AG04450 (cell line): Measurements from ENCODE around the gene LEFTY2. TPM values are rescaled to one million over a fixed set of nuclear protein-coding genes. Genes with fewer than 3 reads are reported as not detected.
"Not testable (repeated sequence)": the region's sequence is repeated elsewhere in the genome, so short reads cannot be mapped to it uniquely, and the experiment has no call there.

Source experiments
- CTCF ChIA-PET: fragments of 300-600, 350-600 bp; formaldehyde crosslinking; extraction: SDS; loops from one replicate; lab custom pipeline; 2022; ENCODE audit warnings: antibody characterized with exemption, inconsistent platforms; lab: Charles Lee
- POLR2A ChIA-PET: fragments of 350-600 bp; formaldehyde crosslinking; extraction: SDS; loops from one replicate; lab custom pipeline; 2021; ENCODE audit warnings: antibody characterized with exemption, inconsistent platforms; lab: Yijun Ruan, JAX
- DNase-seq: peaks from one replicate; pipeline ENCODE4 v3.0.0-alpha.2; 2011; ENCODE audit warnings: low read depth, low spot score
- H3K27ac ChIP-seq: one replicate; pipeline ENCODE4 v1.5.1; 2012; ENCODE audit warnings: low read depth, low read length, control low read depth
- H3K27me3 ChIP-seq: one replicate; pipeline ENCODE4 v1.6.0; 2012; ENCODE audit warnings: low read length; ENCODE audit not compliant: control insufficient read depth, insufficient read depth
- H3K4me3 ChIP-seq: 2 replicates; pipeline ENCODE4 v1.5.1; 2011; ENCODE audit warnings: mild to moderate bottlenecking, low read depth, low read length, control low read depth
- H3K9me3 ChIP-seq: 2 replicates; pipeline ENCODE4 v1.5.1; 2012; ENCODE audit warnings: low read length; ENCODE audit not compliant: control insufficient read depth, insufficient read depth
- CTCF ChIP-seq: IDR thresholded peaks from 2 replicates; pipeline ENCODE4 v1.5.1; 2011; ENCODE audit warnings: low read depth, low read length, control low read depth, inconsistent platforms
- polyA plus RNA-seq: library from polyadenylated mRNA; depleted of rRNA; stranded (reverse); fragments of >200 nt; gene quantifications from 2 replicates; pipeline ENCODE4 v1.2.3, GENCODE V29; 2011; rRNA removed
- small RNA-seq: library from RNA; depleted of rRNA; stranded (forward); fragments of <200 nt; gene quantifications from one replicate; pipeline ENCODE3, GENCODE V24; 2012; ENCODE audit warnings: low read depth; ENCODE audit not compliant: insufficient read length

LEFTY2 gene
- polyA plus RNA-seq, 1 experiment = not detected

- POLR2A ChIA-PET = interaction anchor here (0.6 kb wide), 1 partner anchor 289 kb away, joined by 5 read pairs; no protein-coding TSS in a partner anchor
- H3K27ac ChIP-seq = no peak overlapping the region
- no peaks in the 10 kb centered on the region; the same call in 1 of the 2 replicates for H3K9me3 ChIP-seq
- no peaks in the 10 kb centered on the region for H3K27me3 ChIP-seq
- H3K4me3 ChIP-seq = no peak overlapping the region
- no peak for DNase-seq
- TF ChIP-seq CTCF = no peak
- CTCF ChIA-PET = interaction anchor here (1.0 kb wide), 1 partner anchor 87 kb away, joined by 3 read pairs; no protein-coding TSS in a partner anchor
Observed at GRCh38 chr1:225888289-225888897, 52.6 kb downstream of the LEFTY2 start.

GRCh38 chr1:225887554-225888288 is 53.3 kb downstream of the LEFTY2 start:
- DNase-seq, POLR2A ChIA-PET: not testable (repeated sequence)

GRCh38 chr1:225887030-225887314 is 54.0 kb downstream of the LEFTY2 start:
- no peak for TF ChIP-seq CTCF
- no peaks in the 10 kb centered on the region; the same call in 1 of the 2 replicates for H3K9me3 ChIP-seq
- H3K27me3 ChIP-seq = no peaks in the 10 kb centered on the region
- no peak overlapping the region for H3K27ac ChIP-seq
- no peak overlapping the region for H3K4me3 ChIP-seq
- POLR2A ChIA-PET = no interaction called here
- CTCF ChIA-PET = no interaction called here
- DNase-seq = no peak

More at GRCh38 chr1:225887554-225888288, 53.3 kb downstream of the LEFTY2 start:
- H3K9me3 ChIP-seq, H3K4me3 ChIP-seq, H3K27me3 ChIP-seq, H3K27ac ChIP-seq: not testable (repeated sequence)
- CTCF ChIA-PET = interaction anchor here (1.0 kb wide), 1 partner anchor 88 kb away, joined by 3 read pairs; no protein-coding TSS in a partner anchor

Small RNA genes lying within 50 kb of the gene (small RNA-seq; reads per million reads assigned to genes)
- not detected for gene AL117348.1
- gene NDUFA3P3 = not detected

Other genes with a start within 250 kb of the LEFTY2 start
- 361 and 527 TPM in 2 replicates for gene SRP9, start 163.4 kb downstream of the LEFTY2 start, polyA plus RNA-seq
- gene EPHX1, start 131.1 kb downstream of the LEFTY2 start, polyA plus RNA-seq = 41.3 and 48.5 TPM in 2 replicates
- 16.8 and 17.1 TPM in 2 replicates for gene TMEM63A, start 58.8 kb downstream of the LEFTY2 start, polyA plus RNA-seq
- 0.05 TPM in 1 of 2 replicates, not detected in the other for gene LEFTY1, start 52.1 kb downstream of the LEFTY2 start, polyA plus RNA-seq
- gene PYCR2, start 17.0 kb downstream of the LEFTY2 start, polyA plus RNA-seq = 29.4 and 37.5 TPM in 2 replicates
- 12.7 and 15.9 TPM in 2 replicates for gene SDE2, start 58.1 kb upstream of the LEFTY2 start, polyA plus RNA-seq
- gene H3-3A, start 121.5 kb upstream of the LEFTY2 start, polyA plus RNA-seq = 260 and 330 TPM in 2 replicates
- gene ACBD3, start 245.5 kb upstream of the LEFTY2 start, polyA plus RNA-seq = 49.6 and 63.0 TPM in 2 replicates